ENCODE data around the gene EEF1AKMT2. TPM values are rescaled to one million over a fixed set of nuclear protein-coding genes. Genes with fewer than 3 reads are reported as not detected.

Gene EEF1AKMT2
- total RNA-seq, 2 donors from 2014 or later = 2.6 to 14.3 TPM

- DNase-seq = no peak
- TF ChIP-seq POLR2A (IDR thresholded peaks at IDR 0.05) = no peak
- no peak for TF ChIP-seq CTCF (IDR thresholded peaks at IDR 0.05)
- no peak overlapping the region for H3K27ac ChIP-seq
- H3K4me1 ChIP-seq = no peaks in the 10 kb centered on the region
- H3K27me3 ChIP-seq = no peaks in the 10 kb centered on the region
- no peak overlapping the region for H3K4me3 ChIP-seq
- no peak for ATAC-seq
- H3K9me3 ChIP-seq = no peaks in the 10 kb centered on the region
- intact Hi-C loops (cut with DNase I) = loop anchor here (10.0 kb wide), 1 partner anchor 297 kb away; no protein-coding TSS in a partner anchor
- H3K36me3 ChIP-seq (replicated peaks in 1 of 2; ENCODE audit: insufficient read depth in 1 of 2, low read depth in 2 of 2) = peaks cover 0 to under 1% of the 10 kb centered on the region in 2 donors
- WGBS, 2 donors = 90 to 97% methylated on average over 4 of the region's 4 CpGs
Measured at GRCh38 chr10:124821520-124821919, 29.8 kb upstream of the EEF1AKMT2 start.

- intact Hi-C loops (cut with DNase I) = loop anchor here (10.0 kb wide), 1 partner anchor 295 kb away; no protein-coding TSS in a partner anchor
- Histone ChIP-seq H3K9me3 (no peaks in the 10 kb centered on the region), H3K36me3 (replicated peaks in 1 of 2; ENCODE audit: insufficient read depth in 1 of 2, low read depth in 2 of 2) (no peaks in the 10 kb centered on the region), H3K4me3 (no peak overlapping the region), H3K4me1 (no peaks in the 10 kb centered on the region), H3K27ac (no peak overlapping the region), H3K27me3 (no peaks in the 10 kb centered on the region)
- ATAC-seq (no peak), DNase-seq (no peak)
- 96 to 97% methylated on average over 2 of the region's 2 CpGs for WGBS, 2 donors
- TF ChIP-seq CTCF (IDR thresholded peaks at IDR 0.05) (no peak), POLR2A (IDR thresholded peaks at IDR 0.05) (no peak)
Measured at GRCh38 chr10:124820121-124820520, 28.4 kb upstream of the EEF1AKMT2 start.

- TF ChIP-seq CTCF (IDR thresholded peaks at IDR 0.05) = no peak
- no peak for TF ChIP-seq POLR2A (IDR thresholded peaks at IDR 0.05)
- Histone ChIP-seq H3K9me3 (no peaks in the 10 kb centered on the region), H3K36me3 (replicated peaks in 1 of 2; ENCODE audit: insufficient read depth in 1 of 2, low read depth in 2 of 2) (no peaks in the 10 kb centered on the region), H3K4me3 (peak overlapping the region; percentile 82 to 100), H3K27me3 (no peaks in the 10 kb centered on the region), H3K4me1 (peaks cover 8% of the 10 kb centered on the region), H3K27ac (peak overlapping the region in 3 of 4 donors; percentile 68 to 82 (median 75))
- WGBS, 2 donors = 0 to 1% methylated on average over 9 to 13 of the region's 13 CpGs
- ATAC-seq (no peak), DNase-seq (no peak)
- intact Hi-C loops (cut with DNase I) = no loop called here
Measured at GRCh38 chr10:124802313-124802675, 10.6 kb upstream of the EEF1AKMT2 start.

- TF ChIP-seq CTCF (IDR thresholded peaks at IDR 0.05) (no peak), POLR2A (IDR thresholded peaks at IDR 0.05) (no peak)
- H3K27me3 ChIP-seq = no peaks in the 10 kb centered on the region
- no peaks in the 10 kb centered on the region for H3K36me3 ChIP-seq (replicated peaks in 1 of 2; ENCODE audit: insufficient read depth in 1 of 2, low read depth in 2 of 2)
- H3K27ac ChIP-seq = no peak overlapping the region
- no peaks in the 10 kb centered on the region for H3K9me3 ChIP-seq
- WGBS, 2 donors = 66 to 75% methylated on average over 4 of the region's 4 CpGs
- no peak for ATAC-seq
- peaks cover 8% of the 10 kb centered on the region for H3K4me1 ChIP-seq
- DNase-seq = no peak
- intact Hi-C loops (cut with DNase I) = loop anchor here (10.0 kb wide), 1 partner anchor 54 kb away; the partner anchor contains the start of gene FAM53B
- no peak overlapping the region for H3K4me3 ChIP-seq
Measured at GRCh38 chr10:124799211-124799610, 7.5 kb upstream of the EEF1AKMT2 start.

- H3K27ac ChIP-seq = no peak overlapping the region
- peaks cover 8% of the 10 kb centered on the region for H3K4me1 ChIP-seq
- WGBS, 2 donors = 38 to 46% methylated on average over 4 of the region's 4 CpGs
- intact Hi-C loops (cut with DNase I) = loop anchor here (10.0 kb wide), 1 partner anchor 54 kb away; the partner anchor contains the start of gene FAM53B
- no peak overlapping the region for H3K4me3 ChIP-seq
- H3K27me3 ChIP-seq = no peaks in the 10 kb centered on the region
- ATAC-seq (no peak), DNase-seq (no peak)
- no peaks in the 10 kb centered on the region for H3K36me3 ChIP-seq (replicated peaks in 1 of 2; ENCODE audit: insufficient read depth in 1 of 2, low read depth in 2 of 2)
- TF ChIP-seq POLR2A (IDR thresholded peaks at IDR 0.05) (no peak), CTCF (IDR thresholded peaks at IDR 0.05) (no peak)
- H3K9me3 ChIP-seq = no peaks in the 10 kb centered on the region
Measured at GRCh38 chr10:124798781-124799180, 7.1 kb upstream of the EEF1AKMT2 start.
